Stimulated activated CD8-positive, alpha-beta memory T cell treated with anti-CD3 and anti-CD28 coated beads, Interleukin-12 subunit alpha, Interleukin-12 subunit beta, amount 100 ng/mL, for 1 hour (primary cell): ENCODE measurements around the gene NHLRC2.

Experiments
- DNase-seq: peaks from one replicate; pipeline ENCODE4 v3.0.0-alpha.2; 2020; ENCODE audit warnings: low read depth

Gene NHLRC2

GRCh38 chr10:113911113-113911512, 56.7 kb downstream of the NHLRC2 start:
- no peak for DNase-seq

GRCh38 chr10:113911839-113912238, 57.4 kb downstream of the NHLRC2 start:
- DNase-seq: no peak

DNA sequence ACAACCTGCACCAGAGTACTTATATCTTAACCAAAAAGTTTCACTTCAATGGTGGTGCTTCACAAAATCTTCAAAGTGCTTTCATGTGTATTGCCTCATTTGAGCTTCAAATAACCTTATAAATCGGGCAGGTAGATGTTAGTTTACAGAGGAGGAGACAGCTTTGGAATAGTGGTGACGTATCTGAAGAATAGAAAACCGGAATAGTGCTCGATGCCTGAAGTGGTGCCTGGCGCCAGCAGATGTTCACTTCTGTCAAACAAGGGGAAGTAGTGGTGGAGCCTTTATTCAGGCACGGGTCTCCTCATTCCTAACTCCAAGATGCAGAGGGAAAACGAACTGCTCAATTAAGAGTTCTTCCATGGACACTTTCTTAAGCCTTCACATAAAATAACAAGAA, 58.1 kb downstream of the NHLRC2 start:
- DNase-seq: no peak

GRCh38 chr10:113914956-113915355, 60.5 kb downstream of the NHLRC2 start:
- no peak for DNase-seq

- no peak for DNase-seq
Measured at GRCh38 chr10:113915540-113915939, 61.1 kb downstream of the NHLRC2 start.

DNA sequence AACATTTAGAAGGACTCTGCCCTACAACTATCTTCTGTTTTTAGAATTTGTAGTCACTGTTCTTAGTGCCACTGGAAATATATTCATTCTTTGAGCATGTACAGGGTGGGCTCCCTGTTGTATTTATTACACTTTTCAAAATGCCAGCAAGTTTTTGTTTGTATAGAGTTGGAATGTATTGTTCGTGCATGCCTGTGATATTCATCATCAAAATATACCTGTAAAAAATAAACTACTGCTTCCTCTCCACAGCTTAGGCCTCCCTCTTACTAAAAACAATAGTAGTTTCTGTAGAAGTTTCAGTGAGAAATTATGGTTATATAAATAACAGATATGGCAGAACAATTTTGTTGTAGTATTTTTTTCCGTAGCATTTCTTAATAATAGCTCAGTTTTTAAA, 61.6 kb downstream of the NHLRC2 start:
- no peak for DNase-seq

DNA sequence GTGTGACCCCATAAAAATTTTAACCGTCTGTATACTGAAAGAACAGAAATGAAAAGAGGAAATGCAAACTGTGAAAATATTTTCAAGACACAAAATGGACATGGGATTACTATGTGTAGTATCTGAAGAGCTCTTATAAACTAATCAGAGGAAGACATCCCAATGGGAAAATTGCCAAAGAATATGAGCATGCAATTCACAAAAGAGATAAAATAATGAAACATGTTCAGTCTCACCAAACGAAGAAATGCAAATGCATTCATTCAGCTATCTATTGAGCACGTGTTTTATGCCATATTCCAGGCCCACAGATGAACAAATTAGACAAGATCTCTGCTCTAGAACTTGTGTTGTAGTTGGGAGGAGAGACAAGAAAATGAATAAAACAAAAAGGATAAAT, 63.2 kb downstream of the NHLRC2 start:
- no peak for DNase-seq

GRCh38 chr10:113920114-113920513, 65.7 kb downstream of the NHLRC2 start:
- DNase-seq: no peak

DNA sequence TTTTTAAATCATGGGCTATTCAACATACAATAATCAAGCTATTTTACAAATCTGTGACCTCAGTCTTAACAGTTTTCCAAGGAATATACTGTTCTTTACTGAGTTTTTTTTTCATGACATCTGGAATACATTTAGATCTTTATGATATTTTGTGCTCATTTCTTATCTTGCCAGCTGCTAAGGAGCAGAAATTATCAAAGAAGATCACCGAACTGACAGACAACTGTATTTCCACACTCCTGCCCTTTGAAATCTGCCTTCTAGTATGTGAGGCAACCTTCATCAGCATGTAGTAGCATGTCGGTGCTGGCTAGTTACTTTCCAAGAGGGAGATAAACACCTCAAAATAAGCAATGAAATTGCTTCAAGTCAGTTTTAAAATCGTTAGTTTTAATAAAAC, 66.4 kb downstream of the NHLRC2 start:
- no peak for DNase-seq

- no peak for DNase-seq
Measured at GRCh38 chr10:113921561-113922370, 67.3 kb downstream of the NHLRC2 start.

DNA sequence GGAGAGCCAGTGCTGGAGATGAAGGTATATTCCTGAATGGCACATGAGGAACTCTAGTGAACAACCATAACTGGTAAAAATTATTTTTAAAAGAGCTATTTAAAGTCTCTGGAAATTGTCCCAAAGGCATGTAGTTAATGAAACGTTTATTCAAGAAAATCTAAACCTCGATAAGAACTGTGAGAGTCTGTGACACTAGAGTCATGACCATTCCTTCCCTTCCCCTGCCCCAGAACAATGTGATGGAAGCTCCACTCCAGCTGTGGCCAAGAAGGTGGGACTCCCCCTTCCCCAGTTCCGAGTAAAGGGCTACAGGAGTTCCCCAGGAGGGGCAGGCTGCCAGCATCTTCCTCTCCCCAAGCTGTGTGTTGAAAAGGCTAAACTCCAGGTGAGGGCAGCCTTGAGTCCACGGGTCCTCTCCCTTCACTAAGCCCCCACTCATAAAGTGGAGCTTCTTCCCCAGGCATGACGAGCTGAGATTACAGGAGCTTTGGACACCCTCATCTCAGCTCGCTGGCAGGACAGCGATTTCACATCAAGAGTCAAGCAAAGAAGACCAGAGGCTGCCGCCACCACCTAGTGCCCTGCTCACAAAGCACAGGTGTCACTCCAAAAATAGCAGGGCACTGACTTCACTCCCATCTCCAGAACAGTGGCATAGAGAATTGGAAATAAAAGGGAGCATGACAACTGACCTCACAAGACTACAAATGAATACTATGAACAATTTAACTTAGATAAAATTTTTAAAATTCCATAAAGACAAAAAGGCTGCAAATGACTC, 68.5 kb downstream of the NHLRC2 start:
- DNase-seq: no peak

GRCh38 chr10:113924186-113924585, 69.7 kb downstream of the NHLRC2 start:
- DNase-seq: no peak

- DNase-seq: no peak
Measured at GRCh38 chr10:113924664-113925063, 70.2 kb downstream of the NHLRC2 start.

DNA sequence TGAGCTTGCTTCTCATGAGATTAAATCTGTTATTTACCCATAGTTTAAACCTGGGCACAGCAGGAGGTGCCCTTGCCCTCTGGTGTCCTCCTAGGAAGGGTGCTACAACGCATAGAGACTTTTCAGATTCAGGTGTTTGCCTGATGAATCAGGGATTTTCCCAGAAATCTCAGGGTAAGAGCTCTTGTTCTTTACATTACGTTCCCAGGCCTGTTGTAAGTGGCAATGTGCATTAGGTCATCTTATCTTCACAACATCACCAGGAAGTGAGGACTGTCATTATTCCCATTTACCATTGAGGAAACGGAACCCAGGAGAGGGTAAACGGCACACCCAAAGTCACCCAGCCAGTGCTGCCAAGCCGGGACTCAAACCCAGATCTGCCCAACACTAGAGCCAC, 73.0 kb downstream of the NHLRC2 start:
- no peak for DNase-seq

DNA sequence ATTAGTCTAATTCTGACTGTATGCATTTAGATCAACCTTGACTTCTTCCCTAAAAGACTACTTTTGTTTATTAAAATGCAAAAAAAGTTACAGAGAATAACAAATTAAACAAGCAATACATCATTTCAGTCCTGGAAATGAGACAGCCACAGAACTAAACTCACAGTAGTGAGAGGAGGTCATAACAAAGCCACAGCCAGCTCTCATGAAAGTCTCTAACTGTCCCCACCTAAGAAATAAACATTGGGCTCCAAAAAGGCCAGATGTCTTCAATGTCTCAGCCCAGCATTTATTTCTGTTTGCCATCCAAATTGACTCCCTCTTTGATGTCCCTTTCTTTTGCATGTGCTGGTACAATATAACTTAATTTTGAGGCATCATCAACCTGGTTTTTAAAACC, 74.4 kb downstream of the NHLRC2 start:
- DNase-seq: no peak

DNA sequence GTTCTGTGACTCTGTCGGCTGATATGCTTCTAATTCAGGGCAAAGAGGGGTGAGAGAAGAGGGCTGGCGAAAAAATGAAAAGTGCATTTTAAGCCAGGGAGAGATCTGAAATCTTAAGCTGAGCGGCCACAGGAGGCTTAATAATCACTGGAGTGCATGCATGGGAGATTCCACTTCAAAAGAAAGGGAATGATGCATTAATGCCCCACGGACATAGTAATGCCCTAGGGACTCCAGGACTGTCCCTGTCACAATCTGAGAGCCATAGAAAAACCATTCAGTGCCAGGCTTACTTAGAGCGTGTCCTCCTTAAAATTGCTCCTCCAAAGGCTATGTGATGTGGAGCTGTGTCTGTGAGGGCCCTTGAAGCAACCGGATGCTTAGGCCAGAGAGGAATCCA, 75.1 kb downstream of the NHLRC2 start:
- no peak for DNase-seq

- DNase-seq: no peak
Measured at GRCh38 chr10:113930482-113931057, 76.1 kb downstream of the NHLRC2 start.

GRCh38 chr10:113932854-113933253, 78.4 kb downstream of the NHLRC2 start:
- DNase-seq: no peak

GRCh38 chr10:113933894-113934532, 79.6 kb downstream of the NHLRC2 start:
- no peak for DNase-seq

DNA sequence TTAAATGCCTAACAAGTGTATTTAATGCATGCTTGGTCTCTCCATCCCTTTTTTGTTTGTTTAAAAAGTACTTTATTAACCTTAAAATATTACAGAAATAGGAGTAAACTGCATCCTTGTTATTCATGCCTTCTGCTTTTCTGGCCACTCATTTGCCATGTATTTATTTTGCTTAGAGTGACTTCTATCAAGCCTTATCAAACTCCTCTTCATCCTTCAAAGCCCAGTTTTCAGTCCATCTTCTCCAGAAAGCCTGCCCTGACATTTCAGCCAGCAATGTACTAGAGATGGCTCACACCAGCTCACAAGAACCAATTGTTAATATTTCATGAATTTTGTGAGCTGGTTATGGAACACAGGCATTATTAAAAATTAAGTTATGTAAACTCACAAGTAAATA, 82.8 kb downstream of the NHLRC2 start:
- DNase-seq: no peak

- DNase-seq: no peak
Measured at GRCh38 chr10:113937756-113938155, 83.3 kb downstream of the NHLRC2 start.

DNA sequence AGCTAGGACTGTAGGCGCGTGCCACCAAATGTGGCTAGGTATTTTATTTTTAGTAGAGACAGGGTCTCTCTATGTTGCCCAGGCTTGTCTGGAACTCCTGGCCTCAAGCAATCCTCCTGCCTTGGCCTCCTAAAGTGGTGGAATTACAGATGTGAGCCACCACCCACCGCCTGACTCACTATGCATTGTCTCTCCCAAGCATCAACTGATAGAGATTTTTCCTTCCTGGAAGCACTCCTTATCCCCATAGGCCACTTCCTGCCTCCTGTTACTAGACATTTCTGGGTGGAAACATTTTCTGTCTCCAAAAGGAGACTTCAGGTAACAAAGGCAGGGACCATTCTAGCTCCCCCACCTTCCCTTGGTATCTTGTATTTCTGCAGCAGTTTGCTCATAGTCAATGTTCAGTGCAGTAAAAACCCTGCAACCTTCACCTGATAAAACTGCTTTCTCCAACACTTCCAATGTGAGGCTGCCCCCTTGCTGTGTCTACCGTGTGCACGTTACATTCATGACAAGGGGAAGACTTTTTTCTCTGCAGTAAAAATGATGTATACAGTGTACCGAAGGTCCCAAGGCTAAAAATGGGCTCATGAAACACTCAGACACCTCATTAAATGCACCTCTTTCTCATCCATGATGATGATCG, 84.9 kb downstream of the NHLRC2 start:
- no peak for DNase-seq
